ENCODE data around the gene DRD4. TPM values are rescaled to one million over a fixed set of nuclear protein-coding genes. Genes with fewer than 3 reads are reported as not detected.

Gene DRD4
- total and polyA plus RNA-seq, 2 of the 8 experiments (the other 6 are each of a cell fraction or from before 2014, with no cell fraction given) = 3.4 to 4.9 TPM

DNA sequence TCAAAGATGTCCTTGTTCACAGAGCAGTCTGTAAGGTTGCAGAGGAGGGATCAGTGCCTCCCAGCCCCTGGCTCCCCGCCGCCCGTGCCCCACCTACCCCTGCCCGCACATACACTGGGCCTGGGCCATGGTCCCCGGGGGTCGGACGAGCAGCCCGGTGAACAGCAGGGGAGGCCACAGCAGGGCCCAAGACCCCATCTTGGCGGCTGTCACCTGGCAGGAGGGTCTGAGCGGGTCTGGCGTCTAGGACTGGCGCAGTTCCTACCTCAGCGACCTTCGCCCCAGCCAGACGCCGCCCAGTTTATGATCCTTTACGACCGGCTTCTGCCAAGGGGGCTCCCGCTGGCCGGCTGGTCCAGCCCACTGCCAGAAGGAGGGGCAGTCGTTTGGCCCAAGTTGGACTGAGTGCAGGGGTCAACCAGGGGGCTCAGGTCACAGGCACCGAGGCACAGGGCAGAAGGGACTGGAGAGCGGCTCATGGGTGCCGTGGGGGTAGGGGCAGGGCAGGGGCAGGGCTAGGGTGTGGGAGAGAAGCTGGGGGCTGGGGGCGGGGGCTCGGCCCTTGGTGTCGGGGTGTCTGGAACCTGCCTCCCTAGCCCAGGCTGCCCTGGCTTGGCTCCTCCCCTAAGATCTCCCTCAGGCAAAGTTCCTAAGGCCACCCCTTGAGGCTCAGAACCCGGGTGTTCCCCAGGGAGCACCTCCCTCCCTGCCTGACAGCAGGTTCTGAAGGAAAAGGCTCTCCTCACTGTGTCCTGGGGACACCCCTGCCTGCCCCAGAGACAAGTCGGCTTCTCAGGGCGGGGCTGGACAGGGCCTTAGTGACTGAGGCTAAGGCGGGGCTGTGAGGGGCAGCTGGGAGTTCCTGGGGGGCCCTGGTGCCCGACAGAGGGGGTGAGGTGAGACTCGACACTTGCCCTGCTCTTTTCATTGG lies 12.1 kb upstream of the DRD4 start, which contains the start of gene CDHR5:
Gene CDHR5 (minus strand): TSS at position 251 of the 931 bp plus-strand sequence. CDS start 53 bp downstream, at position 198.
- H3K23ac ChIP-seq (ENCODE audit: insufficient read length) = no peak within 1 kb of the TSS
- no peak within 1 kb of the TSS for H3K56ac ChIP-seq (replicated peaks; ENCODE audit: insufficient read length, low read depth, low read length)
- H3K4ac ChIP-seq (replicated peaks; ENCODE audit: insufficient read length, low read depth, low read length) = no peak within 1 kb of the TSS
- H3K18ac ChIP-seq (ENCODE audit: extremely low read depth, low read length) = no peak within 1 kb of the TSS
- ChIA-PET CTCF (ENCODE audit: partially characterized antibody) (no interaction called here), POLR2A (ENCODE audit: partially characterized antibody) (interaction anchor here (0.7 to 2.5 kb wide), 6 partner anchors 9 to 138 kb away, joined by 3 to 8 read pairs (median 6); partner anchors contain the start of genes DRD4 and IRF7)
- H3K79me1 ChIP-seq (ENCODE audit: low read depth, low read length) = no peaks in the 10 kb centered on the region
- TF ChIP-seq JUND (IDR thresholded peaks at IDR 0.05; ENCODE audit: low read length) (no peak), BCL11A (IDR thresholded peaks at IDR 0.05; ENCODE audit: low read depth in 2 of 2, low read length in 2 of 2) (no peak)
- H3K27ac ChIP-seq (ENCODE audit: low read depth, low read length) = no peak within 1 kb of the TSS
- H2AFZ ChIP-seq (ENCODE audit: low read length) = no peak within 1 kb of the TSS
- no peak within 1 kb of the TSS for H4K5ac ChIP-seq (ENCODE audit: insufficient read length, low read depth, low read length)
- no peak within 1 kb of the TSS for H3K14ac ChIP-seq (ENCODE audit: insufficient read length)
- no peak within 1 kb of the TSS for H2BK20ac ChIP-seq (ENCODE audit: low read length)
- no peak within 1 kb of the TSS for H2BK120ac ChIP-seq (replicated peaks; ENCODE audit: low read depth, low read length)
- H3K4me2 ChIP-seq (ENCODE audit: insufficient read depth in 1 of 2, low read depth in 2 of 2, low read length in 2 of 2) = no peak within 1 kb of the TSS
- no peak within 1 kb of the TSS for H2BK5ac ChIP-seq (ENCODE audit: low read depth, low read length)
- no peaks in the 10 kb centered on the region for H3K9me3 ChIP-seq (ENCODE audit: insufficient read depth in 2 of 2, low read depth in 1 of 2, low read length in 1 of 2)
- peaks cover 0 to 6% (median under 1%) of the 10 kb centered on the region in 4 experiments; a peak in 2 of 7 replicates for H3K4me1 ChIP-seq (replicated peaks in 1 of 4; ENCODE audit: control insufficient read depth in 3 of 4, insufficient read depth in 4 of 4, low read length in 3 of 4)
- WGBS, 2 experiments (ENCODE audit: extremely low coverage in 1 of 2, insufficient coverage in 1 of 2, insufficient read length in 1 of 2, insufficient replicate concordance in 2 of 2, low coverage in 1 of 2, low lambda C conversion rate in 2 of 2, missing lambda C conversion rate in 1 of 2) = 85% methylated on average over 24 of the region's 33 CpGs; no CpG with 5 or more reads in 1 of the 2 experiments
- H4K8ac ChIP-seq (ENCODE audit: extremely low read depth, insufficient read depth, low read length) = no peak within 1 kb of the TSS
- FAIRE-seq (no peak), DNase-seq (ENCODE audit: low read depth in 1 of 2, low spot score in 2 of 2) (no peak)
- peaks cover 3 to 14% (median 10%) of the 10 kb centered on the region in 4 experiments; a peak in 6 of 7 replicates for H3K27me3 ChIP-seq (replicated peaks in 1 of 4; ENCODE audit: control insufficient read depth in 3 of 4, extremely low read depth in 1 of 4, insufficient read depth in 3 of 4, low read length in 3 of 4)
- no peak within 1 kb of the TSS for H4K91ac ChIP-seq (replicated peaks; ENCODE audit: insufficient read length, low read length)
- no peak within 1 kb of the TSS for H3K9ac ChIP-seq (replicated peaks in 1 of 4; ENCODE audit: extremely low read depth in 1 of 4, low read depth in 3 of 4, low read length in 3 of 4)
- no peaks in the 10 kb centered on the region for H3K36me3 ChIP-seq (ENCODE audit: control insufficient read depth in 2 of 4, insufficient read depth in 4 of 4, low read length in 3 of 4)
- no peak within 1 kb of the TSS for H2BK12ac ChIP-seq (ENCODE audit: low read depth, low read length)
- H3K4me3 ChIP-seq (ENCODE audit: extremely low read depth in 1 of 4, insufficient read depth in 2 of 4, low read depth in 3 of 4, low read length in 4 of 4) = no peak within 1 kb of the TSS
- no peaks in the 10 kb centered on the region; the same call in 1 of the 2 replicates for H3K23me2 ChIP-seq (ENCODE audit: low read depth, low read length)
- no peaks in the 10 kb centered on the region for H3K79me2 ChIP-seq (ENCODE audit: control insufficient read depth in 1 of 2, insufficient read depth in 2 of 2, low read length in 2 of 2)
- H2AK5ac ChIP-seq (ENCODE audit: low read depth, low read length) = no peak within 1 kb of the TSS
- peaks cover 0 to 10% of the 10 kb centered on the region in 2 experiments for H4K20me1 ChIP-seq (replicated peaks in 1 of 2; ENCODE audit: control insufficient read depth in 1 of 2, insufficient read depth in 2 of 2, low read length in 2 of 2)
- H2BK15ac ChIP-seq (ENCODE audit: low read length) = no peak within 1 kb of the TSS

Measured in H1 (cell line).